ENCODE data around the gene DOC2A. TPM values are rescaled to one million over a fixed set of nuclear protein-coding genes. Genes with fewer than 3 reads are reported as not detected.

Gene DOC2A
- total and polyA plus RNA-seq, 9 of the 15 experiments (the other 6 are each of a cell fraction or from before 2014, with no cell fraction given) = 0.03 to 0.38 (median 0.28) TPM; not detected in 1

DNA sequence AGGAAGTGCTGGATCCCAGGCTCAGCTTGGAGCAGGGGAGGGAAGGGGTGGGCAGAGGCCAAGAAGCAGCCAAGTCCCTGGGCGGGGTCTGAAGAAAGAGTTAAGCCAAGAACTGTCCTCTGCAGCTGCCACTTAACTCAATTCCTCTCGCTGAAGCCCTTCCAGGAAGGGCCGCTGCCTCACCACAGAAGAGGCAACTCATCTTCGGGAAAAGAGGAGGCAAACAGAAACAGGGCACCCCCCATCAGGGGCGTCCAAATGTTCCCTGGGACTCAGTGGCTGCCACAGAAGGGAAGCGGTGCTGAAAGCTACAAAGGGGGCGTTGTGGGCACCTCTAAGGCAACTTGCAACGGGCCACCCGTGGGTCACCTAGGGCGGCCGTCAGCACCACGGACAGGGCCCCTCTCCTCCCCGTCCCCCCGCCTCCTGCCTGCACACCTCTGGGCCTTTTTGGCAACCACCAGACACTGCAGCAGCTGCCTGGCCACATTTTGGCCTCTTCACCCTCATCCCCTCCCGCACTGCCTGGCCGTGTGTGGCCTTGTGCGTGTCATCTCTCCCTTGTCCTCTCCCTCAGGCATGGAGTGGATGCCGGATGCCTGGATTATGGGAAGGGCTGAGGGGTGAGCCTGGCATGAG is 17.7 kb upstream of the DOC2A start (continued):
- TF ChIP-seq POLR3A (IDR thresholded peaks at IDR 0.05; ENCODE audit: borderline replicate concordance, extremely low read depth, insufficient read depth, insufficient read length) (no peak), SREBF2 (CRISPR knock-in tag; IDR thresholded peaks at IDR 0.05) (no peak), MAZ (CRISPR knock-in tag; conservative IDR thresholded peaks at IDR 0.05 in 1 of 2, IDR thresholded peaks at IDR 0.05 in 1 of 2) (peak in 1 of 2 experiments; percentile 77; a peak in 1 of 4 replicates), FOXM1 (IDR thresholded peaks at IDR 0.05; ENCODE audit: low read depth) (no peak), FOXM1 (CRISPR knock-in tag; IDR thresholded peaks at IDR 0.05; ENCODE audit: low read depth) (peak; percentile 53; the same call in 1 of the 2 replicates), ZC3H4 (CRISPR knock-in tag; IDR thresholded peaks at IDR 0.05; ENCODE audit: borderline replicate concordance) (no peak), GABPB2 (CRISPR knock-in tag; conservative IDR thresholded peaks at IDR 0.05) (no peak), ZNF507 (tag; conservative IDR thresholded peaks at IDR 0.05) (no peak), ZNF717 (CRISPR knock-in tag; IDR thresholded peaks at IDR 0.05) (no peak), MIER1 (IDR thresholded peaks at IDR 0.05; ENCODE audit: low read depth) (peak; percentile 96)
- TF ChIP-seq, protein P1, sequence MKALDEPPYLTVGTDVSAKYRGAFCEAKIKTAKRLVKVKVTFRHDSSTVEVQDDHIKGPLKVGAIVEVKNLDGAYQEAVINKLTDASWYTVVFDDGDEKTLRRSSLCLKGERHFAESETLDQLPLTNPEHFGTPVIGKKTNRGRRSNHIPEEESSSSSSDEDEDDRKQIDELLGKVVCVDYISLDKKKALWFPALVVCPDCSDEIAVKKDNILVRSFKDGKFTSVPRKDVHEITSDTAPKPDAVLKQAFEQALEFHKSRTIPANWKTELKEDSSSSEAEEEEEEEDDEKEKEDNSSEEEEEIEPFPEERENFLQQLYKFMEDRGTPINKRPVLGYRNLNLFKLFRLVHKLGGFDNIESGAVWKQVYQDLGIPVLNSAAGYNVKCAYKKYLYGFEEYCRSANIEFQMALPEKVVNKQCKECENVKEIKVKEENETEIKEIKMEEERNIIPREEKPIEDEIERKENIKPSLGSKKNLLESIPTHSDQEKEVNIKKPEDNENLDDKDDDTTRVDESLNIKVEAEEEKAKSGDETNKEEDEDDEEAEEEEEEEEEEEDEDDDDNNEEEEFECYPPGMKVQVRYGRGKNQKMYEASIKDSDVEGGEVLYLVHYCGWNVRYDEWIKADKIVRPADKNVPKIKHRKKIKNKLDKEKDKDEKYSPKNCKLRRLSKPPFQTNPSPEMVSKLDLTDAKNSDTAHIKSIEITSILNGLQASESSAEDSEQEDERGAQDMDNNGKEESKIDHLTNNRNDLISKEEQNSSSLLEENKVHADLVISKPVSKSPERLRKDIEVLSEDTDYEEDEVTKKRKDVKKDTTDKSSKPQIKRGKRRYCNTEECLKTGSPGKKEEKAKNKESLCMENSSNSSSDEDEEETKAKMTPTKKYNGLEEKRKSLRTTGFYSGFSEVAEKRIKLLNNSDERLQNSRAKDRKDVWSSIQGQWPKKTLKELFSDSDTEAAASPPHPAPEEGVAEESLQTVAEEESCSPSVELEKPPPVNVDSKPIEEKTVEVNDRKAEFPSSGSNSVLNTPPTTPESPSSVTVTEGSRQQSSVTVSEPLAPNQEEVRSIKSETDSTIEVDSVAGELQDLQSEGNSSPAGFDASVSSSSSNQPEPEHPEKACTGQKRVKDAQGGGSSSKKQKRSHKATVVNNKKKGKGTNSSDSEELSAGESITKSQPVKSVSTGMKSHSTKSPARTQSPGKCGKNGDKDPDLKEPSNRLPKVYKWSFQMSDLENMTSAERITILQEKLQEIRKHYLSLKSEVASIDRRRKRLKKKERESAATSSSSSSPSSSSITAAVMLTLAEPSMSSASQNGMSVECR (CRISPR knock-in tag; IDR thresholded peaks at IDR 0.05) = 0 out of 2 replicates have a peak, but pooled peaks have one; percentile 29
- TF ChIP-seq, protein P2, sequence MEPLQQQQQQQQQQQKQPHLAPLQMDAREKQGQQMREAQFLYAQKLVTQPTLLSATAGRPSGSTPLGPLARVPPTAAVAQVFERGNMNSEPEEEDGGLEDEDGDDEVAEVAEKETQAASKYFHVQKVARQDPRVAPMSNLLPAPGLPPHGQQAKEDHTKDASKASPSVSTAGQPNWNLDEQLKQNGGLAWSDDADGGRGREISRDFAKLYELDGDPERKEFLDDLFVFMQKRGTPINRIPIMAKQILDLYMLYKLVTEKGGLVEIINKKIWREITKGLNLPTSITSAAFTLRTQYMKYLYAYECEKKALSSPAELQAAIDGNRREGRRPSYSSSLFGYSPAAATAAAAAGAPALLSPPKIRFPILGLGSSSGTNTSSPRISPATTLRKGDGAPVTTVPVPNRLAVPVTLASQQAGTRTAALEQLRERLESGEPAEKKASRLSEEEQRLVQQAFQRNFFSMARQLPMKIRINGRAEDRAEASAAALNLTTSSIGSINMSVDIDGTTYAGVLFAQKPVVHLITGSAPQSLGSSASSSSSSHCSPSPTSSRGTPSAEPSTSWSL (CRISPR knock-in tag; IDR thresholded peaks at IDR 0.05; ENCODE audit: borderline replicate concordance) = no peak
- TF ChIP-seq, protein P3, sequence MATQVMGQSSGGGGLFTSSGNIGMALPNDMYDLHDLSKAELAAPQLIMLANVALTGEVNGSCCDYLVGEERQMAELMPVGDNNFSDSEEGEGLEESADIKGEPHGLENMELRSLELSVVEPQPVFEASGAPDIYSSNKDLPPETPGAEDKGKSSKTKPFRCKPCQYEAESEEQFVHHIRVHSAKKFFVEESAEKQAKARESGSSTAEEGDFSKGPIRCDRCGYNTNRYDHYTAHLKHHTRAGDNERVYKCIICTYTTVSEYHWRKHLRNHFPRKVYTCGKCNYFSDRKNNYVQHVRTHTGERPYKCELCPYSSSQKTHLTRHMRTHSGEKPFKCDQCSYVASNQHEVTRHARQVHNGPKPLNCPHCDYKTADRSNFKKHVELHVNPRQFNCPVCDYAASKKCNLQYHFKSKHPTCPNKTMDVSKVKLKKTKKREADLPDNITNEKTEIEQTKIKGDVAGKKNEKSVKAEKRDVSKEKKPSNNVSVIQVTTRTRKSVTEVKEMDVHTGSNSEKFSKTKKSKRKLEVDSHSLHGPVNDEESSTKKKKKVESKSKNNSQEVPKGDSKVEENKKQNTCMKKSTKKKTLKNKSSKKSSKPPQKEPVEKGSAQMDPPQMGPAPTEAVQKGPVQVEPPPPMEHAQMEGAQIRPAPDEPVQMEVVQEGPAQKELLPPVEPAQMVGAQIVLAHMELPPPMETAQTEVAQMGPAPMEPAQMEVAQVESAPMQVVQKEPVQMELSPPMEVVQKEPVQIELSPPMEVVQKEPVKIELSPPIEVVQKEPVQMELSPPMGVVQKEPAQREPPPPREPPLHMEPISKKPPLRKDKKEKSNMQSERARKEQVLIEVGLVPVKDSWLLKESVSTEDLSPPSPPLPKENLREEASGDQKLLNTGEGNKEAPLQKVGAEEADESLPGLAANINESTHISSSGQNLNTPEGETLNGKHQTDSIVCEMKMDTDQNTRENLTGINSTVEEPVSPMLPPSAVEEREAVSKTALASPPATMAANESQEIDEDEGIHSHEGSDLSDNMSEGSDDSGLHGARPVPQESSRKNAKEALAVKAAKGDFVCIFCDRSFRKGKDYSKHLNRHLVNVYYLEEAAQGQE (IDR thresholded peaks at IDR 0.05; ENCODE audit: borderline replicate concordance) = peak; percentile 99
- TF ChIP-seq, protein P3 (CRISPR knock-in tag; IDR thresholded peaks at IDR 0.05; ENCODE audit: low read depth) = peak; percentile 97
